ENCODE results near the gene MAGEC1. TPM values are rescaled to one million over a fixed set of nuclear protein-coding genes. Genes with fewer than 3 reads are reported as not detected.
A peak's percentile ranks its signal among the peaks of the same experiment; 100 is the strongest.

MAGEC1 gene
- total RNA-seq, 1 donor: not detected

DNA sequence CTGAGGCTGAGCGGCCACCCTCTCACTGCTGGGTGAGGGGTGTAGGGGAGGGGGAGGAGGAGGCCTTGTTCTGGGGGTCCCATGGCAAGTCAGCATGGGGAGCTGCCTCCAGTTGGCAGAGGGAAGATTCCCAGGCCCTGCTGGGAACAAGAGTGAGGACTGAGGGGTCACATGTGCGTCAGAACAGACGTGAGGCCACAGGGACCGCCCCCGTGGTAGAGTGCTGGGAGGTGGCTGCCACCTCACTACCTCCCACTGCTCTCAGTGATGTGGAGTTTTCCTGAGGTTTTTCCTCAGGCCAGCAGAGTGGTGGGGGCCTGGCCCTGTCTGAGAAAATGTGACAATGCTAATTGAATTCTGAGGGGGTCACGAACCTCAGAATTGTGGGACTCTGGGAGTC lies 568 bp downstream of the MAGEC1 start:
- no peak for TF ChIP-seq CTCF (IDR thresholded peaks at IDR 0.05; ENCODE audit: insufficient read depth, low read depth, low read length)
- H3K4me3 ChIP-seq (ENCODE audit: low read depth, low read length): no peak overlapping the region
- DNase-seq (ENCODE audit: low read depth): no peak

- TF ChIP-seq CTCF (IDR thresholded peaks at IDR 0.05; ENCODE audit: insufficient read depth, low read depth, low read length): no peak
Measured at GRCh38 chrX:141917801-141918200, 14.1 kb downstream of the MAGEC1 start.

GRCh38 chrX:141924293-141924692 lies 20.6 kb downstream of the MAGEC1 start:
- no peak for TF ChIP-seq CTCF (IDR thresholded peaks at IDR 0.05; ENCODE audit: insufficient read depth, low read depth, low read length)
- DNase-seq (ENCODE audit: low read depth): no peak
- H3K4me3 ChIP-seq (ENCODE audit: low read depth, low read length): no peak overlapping the region

More at GRCh38 chrX:141917801-141918200, 14.1 kb downstream of the MAGEC1 start:
- H3K4me3 ChIP-seq (ENCODE audit: low read depth, low read length): no peak overlapping the region
- DNase-seq (ENCODE audit: low read depth): no peak

DNA sequence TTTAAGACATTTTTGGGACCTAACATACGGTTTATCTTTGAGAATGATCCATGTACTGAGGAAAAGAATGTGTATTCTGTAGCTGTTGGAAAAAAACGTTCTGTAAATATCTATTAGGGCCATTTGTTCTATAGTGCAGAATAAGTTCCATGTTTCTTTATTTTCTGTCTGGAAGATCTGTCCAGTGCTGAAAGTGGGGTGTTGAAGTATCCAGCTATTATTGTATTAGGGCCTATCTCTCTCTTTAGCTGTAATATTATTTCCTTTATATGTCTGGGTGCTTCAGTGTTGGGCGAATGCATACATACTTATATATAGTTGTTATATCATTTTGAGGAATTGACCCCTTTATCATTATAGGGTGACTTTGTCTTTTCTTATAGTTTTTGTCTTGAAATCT lies 24.7 kb downstream of the MAGEC1 start:
- DNase-seq (ENCODE audit: low read depth): no peak
- no peak overlapping the region for H3K4me3 ChIP-seq (ENCODE audit: low read depth, low read length)
- TF ChIP-seq CTCF (IDR thresholded peaks at IDR 0.05; ENCODE audit: insufficient read depth, low read depth, low read length): no peak

- TF ChIP-seq CTCF (IDR thresholded peaks at IDR 0.05; ENCODE audit: insufficient read depth, low read depth, low read length): no peak
- no peak overlapping the region for H3K4me3 ChIP-seq (ENCODE audit: low read depth, low read length)
- no peak for DNase-seq (ENCODE audit: low read depth)
Measured at GRCh38 chrX:141934059-141934641, 30.5 kb downstream of the MAGEC1 start.

- TF ChIP-seq CTCF (IDR thresholded peaks at IDR 0.05; ENCODE audit: insufficient read depth, low read depth, low read length): no peak
- H3K4me3 ChIP-seq (ENCODE audit: low read depth, low read length): no peak overlapping the region
- no peak for DNase-seq (ENCODE audit: low read depth)
Measured at GRCh38 chrX:141935645-141936044, 32.0 kb downstream of the MAGEC1 start.

GRCh38 chrX:141936080-141936479 lies 32.4 kb downstream of the MAGEC1 start:
- peak; percentile 0 for DNase-seq (ENCODE audit: low read depth)
- TF ChIP-seq CTCF (IDR thresholded peaks at IDR 0.05; ENCODE audit: insufficient read depth, low read depth, low read length): no peak
- H3K4me3 ChIP-seq (ENCODE audit: low read depth, low read length): no peak overlapping the region
